Measurements from ENCODE around the gene SIRPA. TPM values are rescaled to one million over a fixed set of nuclear protein-coding genes. Genes with fewer than 3 reads are reported as not detected.

Gene SIRPA
- polyA plus RNA-seq (2012; ENCODE audit: insufficient read length, low read depth), result 23.0 TPM

DNA sequence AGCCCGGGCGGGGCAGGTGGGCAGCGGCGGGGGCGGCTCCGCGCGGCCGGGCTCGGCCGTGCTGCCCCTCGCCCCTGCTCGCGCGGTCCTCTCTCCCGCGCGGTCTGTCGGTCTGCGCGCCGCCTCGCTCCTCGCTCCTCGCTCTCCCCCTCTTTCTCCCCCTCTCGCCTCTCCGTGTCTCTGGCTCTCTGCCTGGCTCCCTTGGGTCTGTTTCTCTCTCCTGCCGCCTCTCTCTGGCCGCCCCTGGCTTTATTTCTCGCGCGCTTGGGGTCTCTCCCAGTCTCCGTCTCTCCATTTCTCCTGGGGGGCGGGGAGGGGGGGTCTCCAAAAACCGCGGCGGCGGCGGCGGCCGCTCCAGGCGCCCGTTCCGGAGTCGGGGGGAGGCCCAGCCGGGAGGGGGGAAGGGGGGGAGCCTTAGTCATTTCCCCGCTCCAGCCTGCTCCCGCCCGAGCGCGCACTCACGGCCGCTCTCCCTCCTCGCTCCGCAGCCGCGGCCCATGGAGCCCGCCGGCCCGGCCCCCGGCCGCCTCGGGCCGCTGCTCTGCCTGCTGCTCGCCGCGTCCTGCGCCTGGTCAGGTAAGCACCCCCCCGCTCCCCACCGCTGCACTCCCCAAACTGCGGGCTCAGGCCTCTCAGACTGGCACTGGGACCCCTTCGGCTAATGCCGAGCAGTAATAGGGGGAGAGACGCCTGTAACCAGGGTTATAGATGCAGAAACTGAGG, at the start of gene SIRPA:
Gene SIRPA, plus strand, starts transcription at position 457 of the 723 bp plus-strand sequence. Its CDS starts 41 bp downstream, at position 498.
- TF ChIP-seq POLR2AphosphoS5 (IDR thresholded peaks at IDR 0.05; ENCODE audit: low read depth, low read length) (no peak), FOXP2 (optimal IDR thresholded peaks at IDR 0.05; ENCODE audit: borderline replicate concordance, extremely low read depth, extremely low read length, insufficient read depth) (no peak), SIN3A (IDR thresholded peaks at IDR 0.05; ENCODE audit: borderline replicate concordance, insufficient read depth, low read length) (no peak), TAF1 (IDR thresholded peaks at IDR 0.05; ENCODE audit: borderline replicate concordance, insufficient read depth, low read length) (no peak)
- TF ChIP-seq, protein P1, sequence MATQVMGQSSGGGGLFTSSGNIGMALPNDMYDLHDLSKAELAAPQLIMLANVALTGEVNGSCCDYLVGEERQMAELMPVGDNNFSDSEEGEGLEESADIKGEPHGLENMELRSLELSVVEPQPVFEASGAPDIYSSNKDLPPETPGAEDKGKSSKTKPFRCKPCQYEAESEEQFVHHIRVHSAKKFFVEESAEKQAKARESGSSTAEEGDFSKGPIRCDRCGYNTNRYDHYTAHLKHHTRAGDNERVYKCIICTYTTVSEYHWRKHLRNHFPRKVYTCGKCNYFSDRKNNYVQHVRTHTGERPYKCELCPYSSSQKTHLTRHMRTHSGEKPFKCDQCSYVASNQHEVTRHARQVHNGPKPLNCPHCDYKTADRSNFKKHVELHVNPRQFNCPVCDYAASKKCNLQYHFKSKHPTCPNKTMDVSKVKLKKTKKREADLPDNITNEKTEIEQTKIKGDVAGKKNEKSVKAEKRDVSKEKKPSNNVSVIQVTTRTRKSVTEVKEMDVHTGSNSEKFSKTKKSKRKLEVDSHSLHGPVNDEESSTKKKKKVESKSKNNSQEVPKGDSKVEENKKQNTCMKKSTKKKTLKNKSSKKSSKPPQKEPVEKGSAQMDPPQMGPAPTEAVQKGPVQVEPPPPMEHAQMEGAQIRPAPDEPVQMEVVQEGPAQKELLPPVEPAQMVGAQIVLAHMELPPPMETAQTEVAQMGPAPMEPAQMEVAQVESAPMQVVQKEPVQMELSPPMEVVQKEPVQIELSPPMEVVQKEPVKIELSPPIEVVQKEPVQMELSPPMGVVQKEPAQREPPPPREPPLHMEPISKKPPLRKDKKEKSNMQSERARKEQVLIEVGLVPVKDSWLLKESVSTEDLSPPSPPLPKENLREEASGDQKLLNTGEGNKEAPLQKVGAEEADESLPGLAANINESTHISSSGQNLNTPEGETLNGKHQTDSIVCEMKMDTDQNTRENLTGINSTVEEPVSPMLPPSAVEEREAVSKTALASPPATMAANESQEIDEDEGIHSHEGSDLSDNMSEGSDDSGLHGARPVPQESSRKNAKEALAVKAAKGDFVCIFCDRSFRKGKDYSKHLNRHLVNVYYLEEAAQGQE (IDR thresholded peaks at IDR 0.05; ENCODE audit: insufficient read depth in 1 of 2, low read depth in 2 of 2, low read length in 2 of 2), result no peak

DNA sequence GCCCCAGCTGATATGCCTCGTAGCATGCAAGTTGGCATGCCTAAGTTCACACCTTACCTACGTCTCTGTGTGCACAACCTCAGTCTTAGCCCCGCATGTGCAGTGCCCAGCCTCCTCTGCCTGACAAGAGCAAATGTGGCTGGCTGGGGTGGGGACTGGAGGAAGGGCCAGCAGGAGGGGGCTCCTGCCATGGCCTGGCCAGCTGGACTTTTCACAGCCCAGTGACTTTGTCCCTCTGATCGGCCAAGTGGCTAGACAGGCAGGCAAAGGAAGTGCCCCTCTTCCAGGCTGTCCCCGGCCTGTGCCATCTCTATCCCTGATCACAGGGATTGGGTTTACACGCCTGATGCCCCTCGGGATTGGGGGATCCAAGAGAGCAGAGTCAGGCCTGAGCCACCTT, 49.5 kb upstream of the SIRPA start:
- no peak for TF ChIP-seq SIN3A (IDR thresholded peaks at IDR 0.05; ENCODE audit: borderline replicate concordance, insufficient read depth, low read length)
- no peak for TF ChIP-seq POLR2AphosphoS5 (IDR thresholded peaks at IDR 0.05; ENCODE audit: low read depth, low read length)
- TF ChIP-seq, protein P1 (IDR thresholded peaks at IDR 0.05; ENCODE audit: insufficient read depth in 1 of 2, low read depth in 2 of 2, low read length in 2 of 2), result no peak
- no peak for TF ChIP-seq TAF1 (IDR thresholded peaks at IDR 0.05; ENCODE audit: borderline replicate concordance, insufficient read depth, low read length)
- TF ChIP-seq FOXP2 (optimal IDR thresholded peaks at IDR 0.05; ENCODE audit: borderline replicate concordance, extremely low read depth, extremely low read length, insufficient read depth), result no peak

DNA sequence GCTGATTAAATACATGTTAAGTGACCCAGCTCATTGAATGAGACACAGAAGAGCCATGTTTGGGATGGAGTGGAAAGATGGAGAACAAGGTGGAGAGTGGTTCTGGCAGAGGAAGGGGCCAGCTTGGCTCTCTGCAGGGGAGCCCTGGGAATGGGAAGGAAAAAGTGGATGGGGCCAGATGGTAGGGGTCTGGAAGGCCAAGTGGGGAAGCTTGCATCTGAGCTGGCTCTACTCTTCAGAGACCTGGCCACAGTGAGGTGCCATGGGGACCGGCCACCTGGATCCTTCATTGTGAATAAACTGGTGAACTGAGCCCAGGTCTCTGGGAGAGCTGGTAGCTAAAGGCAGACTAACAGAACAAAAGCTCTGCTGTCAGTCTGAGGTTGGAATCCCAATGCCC, 48.9 kb upstream of the SIRPA start:
- TF ChIP-seq, protein P1 (IDR thresholded peaks at IDR 0.05; ENCODE audit: insufficient read depth in 1 of 2, low read depth in 2 of 2, low read length in 2 of 2), result no peak
- no peak for TF ChIP-seq FOXP2 (optimal IDR thresholded peaks at IDR 0.05; ENCODE audit: borderline replicate concordance, extremely low read depth, extremely low read length, insufficient read depth)
- TF ChIP-seq SIN3A (IDR thresholded peaks at IDR 0.05; ENCODE audit: borderline replicate concordance, insufficient read depth, low read length), result no peak
- TF ChIP-seq TAF1 (IDR thresholded peaks at IDR 0.05; ENCODE audit: borderline replicate concordance, insufficient read depth, low read length), result no peak
- TF ChIP-seq POLR2AphosphoS5 (IDR thresholded peaks at IDR 0.05; ENCODE audit: low read depth, low read length), result no peak

DNA sequence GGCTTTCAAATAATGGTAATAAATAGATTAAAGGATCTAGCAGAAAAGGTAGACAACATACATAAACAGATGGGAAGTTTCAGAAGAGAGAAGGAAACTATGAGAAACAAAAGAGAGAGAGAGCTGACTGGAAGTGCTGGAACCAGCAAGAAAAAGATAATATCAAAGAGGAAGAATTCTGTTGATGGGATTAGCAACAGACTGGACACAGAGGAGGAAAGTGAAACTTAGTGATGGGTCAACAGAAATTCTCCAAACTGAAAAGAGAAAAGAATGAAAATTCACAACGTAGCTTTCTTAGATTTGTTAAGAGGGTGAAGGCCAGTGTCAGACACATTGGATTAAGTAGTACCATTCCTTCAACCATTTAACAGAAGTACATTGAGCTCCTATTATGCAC, 48.3 kb upstream of the SIRPA start:
- TF ChIP-seq POLR2AphosphoS5 (IDR thresholded peaks at IDR 0.05; ENCODE audit: low read depth, low read length) (no peak), SIN3A (IDR thresholded peaks at IDR 0.05; ENCODE audit: borderline replicate concordance, insufficient read depth, low read length) (no peak)

DNA sequence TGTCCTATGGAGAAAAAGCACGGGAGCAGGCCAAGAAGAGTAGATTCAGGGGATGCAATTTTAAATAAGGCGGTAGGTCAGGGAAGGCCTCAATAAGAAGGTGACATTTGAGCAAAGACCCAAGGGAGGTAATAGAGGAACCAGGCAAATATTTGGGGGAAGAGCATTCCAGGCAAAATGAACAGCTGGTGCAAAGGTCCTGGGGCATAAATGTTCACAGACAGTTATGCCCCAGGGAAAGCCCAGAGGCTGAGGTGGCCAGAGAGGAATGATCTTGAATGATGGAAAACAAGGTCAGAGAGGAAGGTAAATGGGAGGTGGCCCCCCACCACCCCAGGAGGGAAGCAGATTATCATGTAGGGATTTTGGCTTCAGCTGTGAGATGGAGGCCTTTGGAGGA, 47.4 kb upstream of the SIRPA start:
- TF ChIP-seq POLR2AphosphoS5 (IDR thresholded peaks at IDR 0.05; ENCODE audit: low read depth, low read length), result no peak
- TF ChIP-seq FOXP2 (optimal IDR thresholded peaks at IDR 0.05; ENCODE audit: borderline replicate concordance, extremely low read depth, extremely low read length, insufficient read depth), result no peak
- TF ChIP-seq SIN3A (IDR thresholded peaks at IDR 0.05; ENCODE audit: borderline replicate concordance, insufficient read depth, low read length), result no peak
- TF ChIP-seq, protein P1 (IDR thresholded peaks at IDR 0.05; ENCODE audit: insufficient read depth in 1 of 2, low read depth in 2 of 2, low read length in 2 of 2), result no peak
- TF ChIP-seq TAF1 (IDR thresholded peaks at IDR 0.05; ENCODE audit: borderline replicate concordance, insufficient read depth, low read length), result no peak

All from PFSK-1 (cell line).